Measurements from ENCODE around the gene RPIA.
"Not testable (repeated sequence)": the region's sequence is repeated elsewhere in the genome, so short reads cannot be mapped to it uniquely, and the experiment has no call there.

RPIA gene

DNA sequence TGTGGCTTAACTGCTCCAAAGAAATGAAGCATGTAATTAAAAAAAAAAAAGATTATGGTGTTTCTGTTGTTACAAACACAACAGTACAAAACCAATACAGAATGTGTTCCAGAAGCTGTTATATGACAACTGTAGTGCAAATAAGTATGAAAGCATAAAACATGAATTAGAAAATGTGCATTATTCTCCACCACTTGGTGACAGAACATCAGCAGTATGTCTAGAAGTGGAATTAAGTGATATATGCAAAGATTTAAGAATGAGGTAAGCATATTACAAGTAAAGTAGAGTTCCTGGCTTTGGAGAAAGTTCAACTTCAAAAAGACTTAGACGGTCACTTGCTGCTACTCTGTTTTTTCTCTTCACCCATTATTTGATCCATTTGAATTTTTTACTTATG, 105.0 kb downstream of the RPIA start:
- not testable (repeated sequence) for DNase-seq

DNA sequence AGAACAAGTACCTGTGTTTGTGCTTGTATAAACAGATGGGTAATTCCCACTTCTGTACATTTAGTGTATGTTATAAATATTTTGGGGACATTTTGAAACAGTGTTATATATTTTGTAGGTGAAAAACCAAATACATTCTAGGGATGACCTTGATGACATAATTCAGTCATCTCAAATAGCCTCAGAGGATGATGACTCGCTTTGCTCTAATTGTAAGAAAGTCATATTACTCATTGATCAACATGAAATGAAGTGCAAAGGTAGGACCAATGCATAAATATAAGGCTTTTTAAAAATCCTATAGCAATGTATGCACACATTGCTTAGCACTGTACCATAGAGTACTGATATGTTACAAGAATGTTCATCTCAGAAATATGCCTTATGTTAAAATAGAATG, 105.7 kb downstream of the RPIA start:
- not testable (repeated sequence) for DNase-seq

All from activated CD8-positive, alpha-beta memory T cell treated with anti-CD3 and anti-CD28 coated beads, Interleukin-2, amount 50 U/mL, for 4 hours (primary cell).